ENCODE data around the gene SLBP.

Gene SLBP

DNA sequence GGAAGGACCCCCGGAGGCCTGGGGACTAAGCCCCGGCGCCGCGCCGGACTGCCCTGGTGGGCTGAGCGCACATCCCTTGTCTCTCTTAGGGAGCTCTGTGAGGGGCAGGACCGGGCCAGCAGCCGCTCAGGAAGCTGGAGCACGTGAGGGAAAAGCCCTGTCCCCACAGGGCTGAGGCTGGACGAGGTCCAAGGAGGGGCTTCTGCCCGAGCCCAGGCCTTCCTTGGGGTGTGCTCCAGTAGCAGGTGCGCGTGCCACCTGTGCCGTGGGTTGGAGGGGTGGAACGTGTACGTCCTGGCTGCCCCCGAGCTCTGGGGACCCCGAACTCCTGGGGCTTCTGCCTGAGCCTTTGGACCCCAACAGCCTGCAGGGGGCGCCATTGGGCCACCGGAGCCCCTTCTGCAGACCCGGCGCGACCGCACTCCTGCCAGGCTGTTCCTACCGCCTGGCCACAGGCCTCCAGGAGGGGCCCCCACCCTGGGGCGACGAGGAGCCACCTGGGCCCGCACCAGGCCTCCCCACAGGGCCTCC is 36.4 kb upstream of the SLBP start:
- DNase-seq: peak; percentile 88

DNA sequence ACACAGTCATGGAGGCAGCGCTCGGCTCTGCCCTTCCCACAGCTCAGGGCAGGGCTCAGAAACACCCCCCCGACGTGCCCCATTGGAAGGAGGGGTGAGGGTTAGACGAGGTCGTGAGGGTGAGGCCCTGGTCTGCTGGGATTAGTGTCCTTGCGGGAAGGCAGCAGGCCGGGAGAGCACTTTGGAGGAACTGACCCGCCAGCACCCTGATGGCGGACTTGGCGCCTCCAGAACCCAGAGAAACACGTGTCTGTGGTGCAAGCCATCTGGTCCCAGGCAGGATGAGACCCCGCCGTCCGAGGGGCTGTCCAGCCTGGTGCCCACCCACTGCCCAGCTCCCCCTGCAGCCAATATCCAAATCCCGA is 35.5 kb upstream of the SLBP start:
- no peak for DNase-seq

DNA sequence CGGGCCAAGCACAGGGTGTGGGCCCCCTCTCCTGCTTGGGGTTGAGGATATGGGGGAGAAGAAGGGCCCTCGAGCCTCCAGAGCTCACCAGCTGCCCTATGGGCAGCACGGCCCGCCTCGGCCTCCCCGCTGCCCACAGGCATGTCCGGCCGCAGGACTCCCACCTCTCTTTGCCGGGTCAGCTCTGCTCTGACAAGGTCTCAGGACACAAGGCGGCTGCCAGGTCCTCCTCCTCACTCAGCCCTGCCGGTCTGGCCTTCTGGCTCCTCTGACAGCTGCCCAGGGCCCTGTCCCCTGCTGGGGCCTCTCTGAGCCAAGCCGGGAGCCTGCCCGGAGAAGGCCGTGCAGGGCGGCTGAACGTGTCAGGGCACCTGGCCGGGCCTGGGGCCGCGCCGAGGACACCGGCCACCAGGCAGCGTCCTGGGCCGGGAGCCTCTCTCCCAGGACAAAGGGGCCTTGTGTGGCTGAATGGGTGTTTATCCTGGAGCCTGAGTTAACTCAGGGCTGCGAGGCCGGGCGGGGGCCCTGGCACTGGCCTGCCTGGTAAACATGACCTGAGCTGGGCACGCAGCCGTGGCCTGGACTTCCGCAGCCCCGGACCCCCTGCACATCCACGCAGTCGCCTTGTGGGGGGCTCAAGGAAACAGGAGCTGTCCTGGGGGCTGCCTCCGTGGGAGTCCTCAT is 34.9 kb upstream of the SLBP start:
- DNase-seq: no peak

- DNase-seq: peak; percentile 83
Observed at GRCh38 chr4:1746265-1746691, 34.2 kb upstream of the SLBP start.

DNA sequence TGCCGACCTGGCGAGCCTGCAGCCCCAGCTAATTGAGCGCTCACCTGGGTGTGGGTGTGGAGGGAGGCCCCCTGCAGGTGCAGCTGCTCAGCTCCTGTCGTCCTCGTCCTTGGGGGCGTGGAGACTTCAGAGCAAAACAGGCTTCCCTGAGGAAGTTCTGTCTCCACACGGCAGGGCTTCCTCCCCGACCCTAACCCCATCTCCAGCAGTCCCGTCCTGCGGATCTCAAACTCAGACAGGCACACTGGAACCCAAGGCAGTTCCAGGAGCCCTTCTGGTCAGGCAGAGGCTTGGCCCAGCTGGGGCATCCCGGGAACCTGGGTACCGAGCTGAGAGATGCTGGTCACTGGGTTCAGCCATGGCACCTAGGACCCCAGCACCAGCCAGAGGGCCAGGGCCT is 33.6 kb upstream of the SLBP start:
- no peak for DNase-seq

- no peak for DNase-seq
Observed at GRCh38 chr4:1745165-1745564, 33.0 kb upstream of the SLBP start.

- no peak for DNase-seq
Observed at GRCh38 chr4:1744552-1744951, 32.4 kb upstream of the SLBP start.

DNA sequence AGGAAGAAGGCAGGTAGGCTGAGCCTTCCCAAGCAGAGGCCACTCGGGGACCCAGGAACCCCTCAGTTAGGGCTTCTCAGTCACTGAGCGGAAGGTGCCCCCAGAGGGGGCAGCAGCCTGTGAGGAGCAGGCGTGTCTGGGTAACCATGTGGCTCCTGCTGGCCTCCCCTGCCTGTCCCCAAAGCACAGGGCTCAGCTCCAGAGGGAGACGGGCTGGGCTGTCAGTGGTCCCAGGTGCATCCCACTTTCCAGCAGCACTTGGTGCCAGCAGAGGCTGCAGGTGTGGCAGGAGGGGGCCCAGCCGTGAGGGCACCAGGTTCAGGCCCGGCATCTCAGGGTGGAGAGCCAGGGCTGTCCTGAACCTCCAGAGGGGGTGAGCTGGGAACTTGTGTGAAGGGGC is 31.9 kb upstream of the SLBP start:
- DNase-seq: no peak

- DNase-seq: no peak
Observed at GRCh38 chr4:1743551-1743950, 31.4 kb upstream of the SLBP start.

DNA sequence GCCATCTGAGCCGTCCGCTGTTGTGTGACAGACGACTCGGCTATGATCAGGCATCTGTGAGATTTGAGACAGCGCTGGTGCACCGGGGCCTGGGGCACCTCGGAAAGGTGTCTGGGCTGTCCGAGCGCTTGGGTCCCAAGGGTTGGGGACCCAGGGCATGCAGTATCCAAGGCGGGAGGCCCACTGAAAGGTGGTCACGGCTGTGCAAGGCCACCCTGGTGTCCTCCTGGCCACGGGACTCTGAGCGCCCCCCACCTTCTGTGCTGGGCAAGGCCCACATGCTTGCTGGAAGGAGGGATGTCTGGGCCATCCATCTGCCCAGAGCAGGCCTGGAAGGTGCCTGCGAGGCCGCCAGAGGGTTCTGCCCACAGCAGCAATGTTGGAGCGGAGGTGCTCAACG is 29.1 kb upstream of the SLBP start:
- DNase-seq: no peak

- no peak for DNase-seq
Observed at GRCh38 chr4:1740021-1740545, 28.0 kb upstream of the SLBP start.

GRCh38 chr4:1739358-1739757 is 27.2 kb upstream of the SLBP start:
- no peak for DNase-seq

GRCh38 chr4:1738410-1738809 is 26.3 kb upstream of the SLBP start:
- DNase-seq: no peak

DNA sequence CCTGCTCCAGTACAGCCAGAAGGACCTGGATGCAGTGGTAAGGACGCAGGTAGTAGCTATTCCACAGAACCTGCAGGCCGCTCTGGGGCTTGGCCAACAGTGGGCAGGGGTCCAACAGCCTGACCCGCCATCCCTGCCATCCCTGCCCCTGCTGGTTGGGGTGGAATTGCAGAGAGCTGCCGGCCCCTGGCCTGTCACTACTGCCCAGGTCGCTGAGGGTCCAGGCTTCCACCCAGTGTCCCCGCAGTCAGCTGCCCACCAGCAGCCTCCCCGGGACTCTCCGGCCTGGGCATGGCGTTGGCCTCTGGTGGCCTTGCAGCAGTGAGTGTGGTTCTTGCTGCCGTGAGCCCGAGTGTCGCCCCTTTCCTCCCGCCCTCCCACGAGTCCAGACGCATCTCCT is 25.5 kb upstream of the SLBP start:
- DNase-seq: no peak

GRCh38 chr4:1736812-1737211 is 24.7 kb upstream of the SLBP start:
- no peak for DNase-seq

DNA sequence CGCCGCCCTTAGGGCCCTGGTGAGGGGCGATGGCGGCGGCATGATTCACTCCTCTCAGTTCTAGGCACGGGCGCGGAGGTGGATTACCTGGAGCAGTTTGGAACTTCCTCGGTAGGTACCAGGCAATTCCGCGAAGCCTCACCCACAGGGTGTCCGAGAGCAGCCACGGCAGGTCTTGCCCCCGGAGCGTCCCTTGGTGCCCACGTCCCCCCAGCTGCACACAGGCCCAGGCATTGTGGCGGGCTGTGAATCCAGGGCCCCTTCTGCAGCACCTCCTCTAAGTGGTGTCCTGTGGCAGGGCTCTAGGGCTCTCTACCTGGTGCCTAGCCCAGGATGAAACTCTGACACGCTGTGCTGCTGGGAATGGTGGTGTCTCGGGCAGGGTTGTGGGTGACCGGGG is 23.1 kb upstream of the SLBP start:
- DNase-seq: no peak

- no peak for DNase-seq
Observed at GRCh38 chr4:1732911-1733310, 20.8 kb upstream of the SLBP start.

DNA sequence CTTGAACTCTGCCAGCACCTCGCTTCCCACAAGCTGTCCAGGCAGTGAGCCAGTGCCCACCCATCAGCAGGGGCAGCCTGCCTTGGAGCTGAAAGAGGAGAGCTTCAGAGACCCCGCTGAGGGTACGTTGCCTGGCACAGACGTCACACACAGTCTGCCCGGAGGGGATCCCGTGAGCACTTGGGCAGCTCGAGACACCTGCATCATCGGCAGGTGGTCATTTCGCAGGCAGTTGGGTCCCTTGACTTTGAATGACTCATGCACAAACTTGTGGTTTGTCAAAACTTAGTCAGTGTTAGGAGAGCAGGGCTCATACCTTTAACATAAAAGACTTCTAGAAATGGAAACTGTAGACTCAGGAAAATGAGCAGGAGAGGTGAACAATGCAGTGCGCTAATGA is 19.1 kb upstream of the SLBP start:
- no peak for DNase-seq

DNA sequence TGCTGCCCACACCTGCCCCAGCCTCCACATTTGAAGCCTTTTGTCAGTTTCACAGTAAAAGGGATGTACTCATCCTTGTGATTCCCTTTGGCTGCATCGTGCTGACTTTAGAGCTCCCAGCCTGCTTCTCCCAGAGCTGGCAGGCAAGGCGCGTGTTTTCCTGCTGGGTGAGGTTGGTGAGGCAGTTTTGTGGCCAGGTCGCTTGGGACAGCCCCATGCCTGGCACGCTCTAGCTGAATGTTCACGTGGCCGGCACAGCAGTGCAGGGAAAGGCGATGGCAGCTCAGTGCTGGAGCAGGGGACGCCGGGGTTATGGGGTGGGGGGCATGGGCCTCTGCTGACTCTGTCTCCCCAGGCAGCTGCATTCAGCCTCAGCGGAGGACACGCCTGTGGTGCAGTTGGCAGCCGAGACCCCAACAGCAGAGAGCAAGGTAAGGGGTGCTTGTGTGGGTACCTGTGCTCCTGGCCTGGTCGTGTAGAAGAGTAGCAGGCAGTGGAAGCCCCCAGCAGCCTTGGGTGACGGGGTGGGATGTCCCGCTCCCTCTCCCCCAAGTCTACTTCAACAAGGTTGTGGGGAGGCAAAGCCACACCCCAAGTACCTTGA is 18.5 kb upstream of the SLBP start:
- no peak for DNase-seq

DNA sequence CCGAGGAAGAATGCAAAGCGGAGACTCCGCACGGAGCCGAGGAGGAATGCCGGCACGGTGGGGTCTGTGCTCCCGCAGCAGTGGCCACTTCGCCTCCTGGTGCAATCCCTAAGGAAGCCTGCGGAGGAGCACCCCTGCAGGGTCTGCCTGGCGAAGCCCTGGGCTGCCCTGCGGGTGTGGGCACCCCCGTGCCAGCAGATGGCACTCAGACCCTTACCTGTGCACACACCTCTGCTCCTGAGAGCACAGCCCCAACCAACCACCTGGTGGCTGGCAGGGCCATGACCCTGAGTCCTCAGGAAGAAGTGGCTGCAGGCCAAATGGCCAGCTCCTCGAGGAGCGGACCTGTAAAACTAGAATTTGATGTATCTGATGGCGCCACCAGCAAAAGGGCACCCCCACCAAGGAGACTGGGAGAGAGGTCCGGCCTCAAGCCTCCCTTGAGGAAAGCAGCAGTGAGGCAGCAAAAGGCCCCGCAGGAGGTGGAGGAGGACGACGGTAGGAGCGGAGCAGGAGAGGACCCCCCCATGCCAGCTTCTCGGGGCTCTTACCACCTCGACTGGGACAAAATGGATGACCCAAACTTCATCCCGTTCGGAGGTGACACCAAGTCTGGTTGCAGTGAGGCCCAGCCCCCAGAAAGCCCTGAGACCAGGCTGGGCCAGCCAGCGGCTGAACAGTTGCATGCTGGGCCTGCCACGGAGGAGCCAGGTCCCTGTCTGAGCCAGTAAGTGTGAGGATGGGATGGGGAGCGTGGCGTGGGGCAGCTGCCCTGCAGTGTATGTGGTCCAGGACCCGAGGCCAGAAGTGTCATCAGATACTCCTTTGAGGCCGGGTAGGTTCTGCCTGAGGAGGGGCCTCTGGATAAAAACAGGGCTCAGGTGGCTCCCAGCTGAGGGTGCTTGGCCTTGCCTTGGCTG is 16.2 kb upstream of the SLBP start:
- DNase-seq: no peak

- no peak for DNase-seq
Observed at GRCh38 chr4:1727117-1728031, 15.3 kb upstream of the SLBP start.

All from CD4-positive, alpha-beta T cell treated with Interleukin-17A for 4 hours (primary cell).